Hair follicle dermal papilla cell (primary cell): ENCODE results near the gene ZNF253. TPM values are rescaled to one million over a fixed set of nuclear protein-coding genes. Genes with fewer than 3 reads are reported as not detected.

Experiments
- total RNA-seq: library from RNA; depleted of rRNA; stranded (reverse); fragments of >200 nt; gene quantifications from 2 replicates; pipeline ENCODE4 v1.2.3, GENCODE V29; 2012

ZNF253 gene
- total RNA-seq: 4.4 and 5.5 TPM in 2 replicates

DNA sequence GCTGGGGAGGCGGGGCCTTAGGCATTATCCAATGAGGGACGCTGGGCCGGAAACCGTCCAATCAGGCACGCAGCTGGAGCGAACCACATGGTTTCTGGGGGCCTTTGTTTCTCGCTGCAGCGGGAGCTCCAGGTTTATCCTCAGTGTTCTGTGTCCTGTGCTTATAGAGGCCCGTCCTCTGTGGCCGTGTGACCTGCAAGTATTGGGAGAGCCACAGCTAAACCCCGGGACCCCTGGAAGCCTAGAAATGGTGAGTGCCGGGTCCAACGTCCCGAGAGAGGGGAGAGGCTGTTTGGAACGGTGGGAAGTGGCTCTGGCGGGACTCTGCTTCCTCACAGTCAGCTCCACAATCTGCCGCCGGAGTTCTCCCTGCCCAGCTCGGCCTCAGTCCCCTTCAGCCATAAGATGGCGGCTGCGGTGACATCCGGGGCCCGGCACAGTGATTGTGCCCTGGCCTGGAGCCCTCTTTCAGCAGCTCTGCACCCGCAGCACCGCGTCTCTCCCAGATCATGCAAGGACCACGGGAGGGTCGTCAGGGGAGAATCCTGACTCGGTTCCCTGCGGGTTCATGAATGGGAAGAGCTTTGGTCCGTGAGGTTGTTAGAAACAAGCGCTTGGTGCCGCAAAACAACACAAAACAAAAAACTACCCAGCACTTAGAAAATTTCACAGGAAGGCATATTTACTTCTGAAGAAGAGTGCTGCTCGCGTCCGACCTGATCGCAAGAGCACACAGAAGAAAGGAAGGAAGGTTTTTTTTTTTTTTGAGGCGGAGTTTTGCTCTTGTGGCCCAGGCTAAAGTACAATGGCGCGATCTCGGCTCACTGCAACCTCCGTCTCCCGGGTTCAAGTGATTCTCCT lies at the start of gene ZNF253:
Gene ZNF253 (plus strand): TSS at position 133 of the 861 bp plus-strand sequence. CDS start 115 bp downstream, at position 248.

GRCh38 chr19:19821366-19821951 lies 44.2 kb upstream of the ZNF253 start, which contains the start of gene ZNF506:
Gene ZNF506, minus strand, starts transcription at chr19:19821750. Its CDS starts 147 bp downstream, at chr19:19821603.

DNA sequence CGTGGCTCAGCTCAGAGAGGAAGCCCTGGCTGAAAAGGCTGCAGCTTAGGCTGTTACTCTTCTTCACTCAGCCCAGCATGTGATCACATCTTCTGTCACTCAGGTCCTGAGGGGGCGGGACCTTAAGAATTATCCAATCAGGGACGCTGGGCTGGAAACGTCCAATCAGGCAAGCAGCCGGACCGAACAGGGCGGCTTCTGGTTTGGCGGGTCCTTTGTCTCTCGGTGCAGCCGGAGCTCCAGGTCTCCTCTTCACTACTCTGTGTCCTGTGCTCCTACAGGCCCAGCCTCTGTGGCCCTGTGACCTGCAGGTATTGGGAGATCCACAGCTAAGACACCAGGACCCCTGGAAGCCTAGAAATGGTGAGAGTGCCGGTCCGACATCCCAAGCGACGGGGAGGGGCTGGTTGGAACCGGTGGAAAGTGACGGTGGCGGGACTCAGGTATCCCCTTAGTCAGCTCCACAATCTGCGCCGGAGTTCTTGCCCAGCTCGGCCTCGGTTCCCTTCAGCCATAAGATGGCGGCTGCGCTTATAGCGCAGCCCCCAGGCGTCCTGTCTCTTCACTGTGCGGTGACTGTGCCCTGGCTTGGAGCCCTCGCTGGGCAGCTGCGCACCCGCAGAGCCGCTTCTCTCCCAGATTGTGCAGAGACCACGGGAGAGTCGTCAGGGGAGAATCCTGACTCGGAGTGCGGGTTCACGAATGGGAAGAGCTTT lies 35.2 kb downstream of the ZNF253 start, which contains the start of gene ZNF93:
Gene ZNF93 (plus strand): TSS at position 218 of the 716 bp plus-strand sequence. CDS start 143 bp downstream, at position 361.

Other genes starting within 250 kb of the ZNF253 start
- gene PBX4, start 247.2 kb upstream of the ZNF253 start, total RNA-seq: 3.4 and 4.4 TPM in 2 replicates
- 3.5 and 3.7 TPM in 2 replicates for gene LPAR2, start 237.7 kb upstream of the ZNF253 start, total RNA-seq
- 11.4 and 11.5 TPM in 2 replicates for gene GMIP, start 222.2 kb upstream of the ZNF253 start, total RNA-seq
- 69.1 and 72.5 TPM in 2 replicates for gene ATP13A1, start 202.2 kb upstream of the ZNF253 start, total RNA-seq
- 4.9 and 5.5 TPM in 2 replicates for gene ZNF101, start 197.0 kb upstream of the ZNF253 start, total RNA-seq
- 5.5 and 6.0 TPM in 2 replicates for gene ZNF14, start 132.8 kb upstream of the ZNF253 start, total RNA-seq
- 14.7 and 20.6 TPM in 2 replicates for gene ZNF506, start 44.1 kb upstream of the ZNF253 start, total RNA-seq
- 10.2 and 17.2 TPM in 2 replicates for gene ZNF93, start 35.1 kb downstream of the ZNF253 start, total RNA-seq
- gene ZNF682, start 173.6 kb downstream of the ZNF253 start, total RNA-seq: 1.8 and 2.8 TPM in 2 replicates
- 1.1 and 1.3 TPM in 2 replicates for gene ZNF90, start 212.1 kb downstream of the ZNF253 start, total RNA-seq